SK-N-SH treated with all-trans-retinoic acid at 6 μM for 48 hours (cell line): ENCODE data around the gene FBLN7.

ENCODE experiments used
- ATAC-seq: fragments of 200-7000 bp; cut with Tn5 transposase; 3 replicates; pipeline ENCODE4 v1.9.1; 2020; ENCODE audit warnings: mild to moderate bottlenecking, moderate library complexity
- ARNTL ChIP-seq: fragments of 450-650 bp; formaldehyde crosslinking; IDR thresholded peaks from 2 replicates; pipeline ENCODE4 v1.5.0; 2020; ENCODE audit warnings: low read depth, mild to moderate bottlenecking, moderate library complexity, borderline replicate concordance
- BACH2 ChIP-seq: fragments of 250-450 bp; sonication (Bioruptor Pico); IDR thresholded peaks from 2 replicates; pipeline ENCODE4 v1.9.0; 2021; ENCODE audit warnings: mild to moderate bottlenecking, borderline replicate concordance
- CSDC2 ChIP-seq: fragments of 250-450 bp; sonication (Bioruptor Pico); IDR thresholded peaks from 2 replicates; pipeline ENCODE4 v1.5.0; 2020; ENCODE audit warnings: mild to moderate bottlenecking, moderate library complexity
- CSRNP3 ChIP-seq: fragments of 250-450 bp; sonication (Bioruptor Pico); IDR thresholded peaks from 2 replicates; pipeline ENCODE4 v1.5.1; 2021; ENCODE audit warnings: mild to moderate bottlenecking, moderate library complexity
- ESRRG ChIP-seq: fragments of 250-450 bp; sonication (Bioruptor Pico); IDR thresholded peaks from 2 replicates; pipeline ENCODE4 v1.6.1; 2021; ENCODE audit warnings: mild to moderate bottlenecking
- ISL1 ChIP-seq: fragments of 250-450 bp; sonication (Bioruptor Pico); IDR thresholded peaks from 2 replicates; pipeline ENCODE4 v2.1.2; 2022; ENCODE audit warnings: mild to moderate bottlenecking, moderate library complexity
- OSR1 ChIP-seq: fragments of 250-450 bp; sonication (Bioruptor Pico); IDR thresholded peaks from 2 replicates; pipeline ENCODE4 v1.8.0; 2022; ENCODE audit warnings: moderate library complexity, mild to moderate bottlenecking, inconsistent platforms
- POU6F1 ChIP-seq: fragments of 250-450 bp; sonication (Bioruptor Pico); IDR thresholded peaks from 2 replicates; pipeline ENCODE4 v1.8.0; 2021; ENCODE audit warnings: low read depth, mild to moderate bottlenecking, moderate library complexity, borderline replicate concordance
- PPARA ChIP-seq: fragments of 250-450 bp; sonication (Bioruptor Pico); IDR thresholded peaks from 2 replicates; pipeline ENCODE4 v1.5.0; 2020; ENCODE audit warnings: mild to moderate bottlenecking, borderline replicate concordance
- RARB ChIP-seq: fragments of 250-450 bp; sonication (Bioruptor Pico); IDR thresholded peaks from 2 replicates; pipeline ENCODE4 v1.8.0; 2021; ENCODE audit warnings: mild to moderate bottlenecking, moderate library complexity
- SNAI2 ChIP-seq: fragments of 250-450 bp; sonication (Bioruptor Pico); IDR thresholded peaks from 2 replicates; pipeline ENCODE4 v1.5.0; 2020; ENCODE audit warnings: mild to moderate bottlenecking, moderate library complexity
- TCF4 ChIP-seq: fragments of 250-450 bp; sonication (Bioruptor Pico); IDR thresholded peaks from 2 replicates; pipeline ENCODE4 v1.8.0; 2021; ENCODE audit warnings: mild to moderate bottlenecking, moderate library complexity, borderline replicate concordance
- TOX ChIP-seq: fragments of 250-450 bp; sonication (Bioruptor Pico); IDR thresholded peaks from 2 replicates; pipeline ENCODE4 v1.8.0; 2021; ENCODE audit warnings: mild to moderate bottlenecking, moderate library complexity, borderline replicate concordance
- ZC3H10 ChIP-seq: fragments of 250-450 bp; sonication (Bioruptor Pico); IDR thresholded peaks from 2 replicates; pipeline ENCODE4 v1.5.1; 2021; ENCODE audit warnings: mild to moderate bottlenecking, moderate library complexity
- ZFP3 ChIP-seq: fragments of 250-450 bp; sonication (Bioruptor Pico); IDR thresholded peaks from 2 replicates; pipeline ENCODE4 v1.5.0; 2020; ENCODE audit warnings: mild to moderate bottlenecking, moderate library complexity
- ZFP30 ChIP-seq: fragments of 450-650 bp; formaldehyde crosslinking; IDR thresholded peaks from 2 replicates; pipeline ENCODE4 v1.5.0; 2022; ENCODE audit warnings: mild to moderate bottlenecking, moderate library complexity
- ZNF565 ChIP-seq: fragments of 450-650 bp; formaldehyde crosslinking; conservative IDR thresholded peaks from 2 replicates; pipeline ENCODE4 v1.5.0; 2020; ENCODE audit warnings: low read depth, mild to moderate bottlenecking, moderate library complexity
- ZNF70 ChIP-seq: fragments of 450-650 bp; formaldehyde crosslinking; IDR thresholded peaks from 2 replicates; pipeline ENCODE4 v1.5.0; 2020; ENCODE audit warnings: mild to moderate bottlenecking, moderate library complexity
- ZNF8 ChIP-seq: fragments of 450-650 bp; formaldehyde crosslinking; IDR thresholded peaks from 2 replicates; pipeline ENCODE4 v1.5.0; 2020; ENCODE audit warnings: mild to moderate bottlenecking, moderate library complexity
- TF ChIP-seq, protein P1 (sequence below): fragments of 250-450 bp; sonication (Bioruptor Pico); IDR thresholded peaks from 2 replicates; pipeline ENCODE4 v1.5.0; 2020; ENCODE audit warnings: mild to moderate bottlenecking, moderate library complexity
- TF ChIP-seq, protein P2 (sequence below): fragments of 250-450 bp; sonication (Bioruptor Pico); IDR thresholded peaks from 2 replicates; pipeline ENCODE4 v1.5.1; 2020; ENCODE audit warnings: low read depth, mild to moderate bottlenecking, moderate library complexity

The FBLN7 gene

GRCh38 chr2:112129060-112129459 lies 9.1 kb upstream of the FBLN7 start (continued):
- TF ChIP-seq, protein P1, sequence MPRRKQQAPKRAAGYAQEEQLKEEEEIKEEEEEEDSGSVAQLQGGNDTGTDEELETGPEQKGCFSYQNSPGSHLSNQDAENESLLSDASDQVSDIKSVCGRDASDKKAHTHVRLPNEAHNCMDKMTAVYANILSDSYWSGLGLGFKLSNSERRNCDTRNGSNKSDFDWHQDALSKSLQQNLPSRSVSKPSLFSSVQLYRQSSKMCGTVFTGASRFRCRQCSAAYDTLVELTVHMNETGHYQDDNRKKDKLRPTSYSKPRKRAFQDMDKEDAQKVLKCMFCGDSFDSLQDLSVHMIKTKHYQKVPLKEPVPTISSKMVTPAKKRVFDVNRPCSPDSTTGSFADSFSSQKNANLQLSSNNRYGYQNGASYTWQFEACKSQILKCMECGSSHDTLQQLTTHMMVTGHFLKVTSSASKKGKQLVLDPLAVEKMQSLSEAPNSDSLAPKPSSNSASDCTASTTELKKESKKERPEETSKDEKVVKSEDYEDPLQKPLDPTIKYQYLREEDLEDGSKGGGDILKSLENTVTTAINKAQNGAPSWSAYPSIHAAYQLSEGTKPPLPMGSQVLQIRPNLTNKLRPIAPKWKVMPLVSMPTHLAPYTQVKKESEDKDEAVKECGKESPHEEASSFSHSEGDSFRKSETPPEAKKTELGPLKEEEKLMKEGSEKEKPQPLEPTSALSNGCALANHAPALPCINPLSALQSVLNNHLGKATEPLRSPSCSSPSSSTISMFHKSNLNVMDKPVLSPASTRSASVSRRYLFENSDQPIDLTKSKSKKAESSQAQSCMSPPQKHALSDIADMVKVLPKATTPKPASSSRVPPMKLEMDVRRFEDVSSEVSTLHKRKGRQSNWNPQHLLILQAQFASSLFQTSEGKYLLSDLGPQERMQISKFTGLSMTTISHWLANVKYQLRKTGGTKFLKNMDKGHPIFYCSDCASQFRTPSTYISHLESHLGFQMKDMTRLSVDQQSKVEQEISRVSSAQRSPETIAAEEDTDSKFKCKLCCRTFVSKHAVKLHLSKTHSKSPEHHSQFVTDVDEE (CRISPR knock-in tag) = no peak
- TF ChIP-seq ZFP3 (CRISPR knock-in tag) (no peak), ESRRG (no peak), ZC3H10 (CRISPR knock-in tag) (no peak), ZFP30 (CRISPR knock-in tag) (no peak), SNAI2 (CRISPR knock-in tag) (no peak), ZNF8 (CRISPR knock-in tag) (no peak), ZNF70 (no peak), PPARA (CRISPR knock-in tag) (no peak)

GRCh38 chr2:112133344-112133743 lies 4.8 kb upstream of the FBLN7 start:
- no peak for ATAC-seq
- TF ChIP-seq ZNF565 (CRISPR knock-in tag) (no peak), POU6F1 (no peak), CSDC2 (CRISPR knock-in tag) (no peak), CSRNP3 (CRISPR knock-in tag) (no peak), ARNTL (CRISPR knock-in tag) (no peak)

DNA sequence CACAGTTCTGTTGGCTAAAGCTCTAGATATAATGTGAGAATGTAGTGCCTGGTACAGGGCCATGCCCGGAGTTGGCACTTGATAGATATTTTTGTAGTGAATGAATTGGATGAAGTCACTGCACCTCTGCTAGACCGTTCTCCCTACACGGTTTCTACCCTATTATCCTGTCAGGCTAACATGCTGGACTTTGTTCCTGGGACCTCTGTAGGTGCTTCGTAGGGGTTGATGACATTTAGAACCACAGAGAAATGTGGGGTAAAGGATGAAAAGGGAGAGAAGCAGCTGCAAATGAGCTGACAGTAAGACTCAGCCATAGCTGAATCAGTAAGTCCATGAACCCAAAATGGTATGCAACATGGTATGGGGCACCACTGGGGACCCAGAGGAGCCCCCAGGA lies 4.1 kb upstream of the FBLN7 start:
- TF ChIP-seq ZFP30 (CRISPR knock-in tag) (no peak), ESRRG (no peak), CSDC2 (CRISPR knock-in tag) (no peak), TOX (no peak), CSRNP3 (CRISPR knock-in tag) (no peak), TCF4 (CRISPR knock-in tag) (no peak), BACH2 (CRISPR knock-in tag) (no peak), OSR1 (CRISPR knock-in tag) (no peak), RARB (CRISPR knock-in tag) (no peak), PPARA (CRISPR knock-in tag) (no peak), ISL1 (CRISPR knock-in tag) (no peak)
- TF ChIP-seq, protein P2, sequence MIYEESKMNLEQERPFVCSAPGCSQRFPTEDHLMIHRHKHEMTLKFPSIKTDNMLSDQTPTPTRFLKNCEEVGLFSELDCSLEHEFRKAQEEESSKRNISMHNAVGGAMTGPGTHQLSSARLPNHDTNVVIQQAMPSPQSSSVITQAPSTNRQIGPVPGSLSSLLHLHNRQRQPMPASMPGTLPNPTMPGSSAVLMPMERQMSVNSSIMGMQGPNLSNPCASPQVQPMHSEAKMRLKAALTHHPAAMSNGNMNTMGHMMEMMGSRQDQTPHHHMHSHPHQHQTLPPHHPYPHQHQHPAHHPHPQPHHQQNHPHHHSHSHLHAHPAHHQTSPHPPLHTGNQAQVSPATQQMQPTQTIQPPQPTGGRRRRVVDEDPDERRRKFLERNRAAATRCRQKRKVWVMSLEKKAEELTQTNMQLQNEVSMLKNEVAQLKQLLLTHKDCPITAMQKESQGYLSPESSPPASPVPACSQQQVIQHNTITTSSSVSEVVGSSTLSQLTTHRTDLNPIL (CRISPR knock-in tag) = no peak
- TF ChIP-seq, protein P1 (CRISPR knock-in tag) = no peak
- no peak for ATAC-seq
